Femur (tissue), 1 donor: ENCODE results near the gene ACBD6.

Source experiments
- DNase-seq: peaks from one replicate; pipeline ENCODE4 v3.0.0-alpha.2; 2017

Gene ACBD6

GRCh38 chr1:180290265-180291001 lies 211.9 kb downstream of the ACBD6 start:
- DNase-seq: no peak

GRCh38 chr1:180288940-180289339 lies 213.4 kb downstream of the ACBD6 start:
- DNase-seq: no peak

GRCh38 chr1:180287988-180288705 lies 214.2 kb downstream of the ACBD6 start:
- no peak for DNase-seq

- DNase-seq: no peak
Measured at GRCh38 chr1:180286417-180286816, 216.0 kb downstream of the ACBD6 start.

- no peak for DNase-seq
Measured at GRCh38 chr1:180283098-180283497, 219.3 kb downstream of the ACBD6 start.

GRCh38 chr1:180282401-180283044 lies 219.9 kb downstream of the ACBD6 start:
- DNase-seq: no peak

- no peak for DNase-seq
Measured at GRCh38 chr1:180281490-180281889, 220.9 kb downstream of the ACBD6 start.

GRCh38 chr1:180280617-180281016 lies 221.8 kb downstream of the ACBD6 start:
- no peak for DNase-seq

GRCh38 chr1:180279651-180280050 lies 222.7 kb downstream of the ACBD6 start:
- no peak for DNase-seq

GRCh38 chr1:180278596-180279395 lies 223.6 kb downstream of the ACBD6 start:
- no peak for DNase-seq

GRCh38 chr1:180278194-180278515 lies 224.2 kb downstream of the ACBD6 start:
- no peak for DNase-seq

- DNase-seq: no peak
Measured at GRCh38 chr1:180277476-180278193, 224.7 kb downstream of the ACBD6 start.

- DNase-seq: peak; percentile 16
Measured at GRCh38 chr1:180275726-180276125, 226.7 kb downstream of the ACBD6 start.

GRCh38 chr1:180274221-180274620 lies 228.2 kb downstream of the ACBD6 start:
- peak; percentile 1 for DNase-seq

GRCh38 chr1:180273066-180273465 lies 229.3 kb downstream of the ACBD6 start:
- DNase-seq: peak; percentile 8

- DNase-seq: no peak
Measured at GRCh38 chr1:180272395-180272794, 230.0 kb downstream of the ACBD6 start.

- peak; percentile 68 for DNase-seq
Measured at GRCh38 chr1:180271272-180272255, 230.8 kb downstream of the ACBD6 start.

- no peak for DNase-seq
Measured at GRCh38 chr1:180270530-180271271, 231.7 kb downstream of the ACBD6 start.

- DNase-seq: peak; percentile 24
Measured at GRCh38 chr1:180269645-180270529, 232.5 kb downstream of the ACBD6 start.
